ENCODE measurements around the gene PIAS2. TPM values are rescaled to one million over a fixed set of nuclear protein-coding genes. Genes with fewer than 3 reads are reported as not detected.

The PIAS2 gene
- total and polyA plus RNA-seq, 10 donors: 4.0 to 58.4 (median 38.3) TPM

DNA sequence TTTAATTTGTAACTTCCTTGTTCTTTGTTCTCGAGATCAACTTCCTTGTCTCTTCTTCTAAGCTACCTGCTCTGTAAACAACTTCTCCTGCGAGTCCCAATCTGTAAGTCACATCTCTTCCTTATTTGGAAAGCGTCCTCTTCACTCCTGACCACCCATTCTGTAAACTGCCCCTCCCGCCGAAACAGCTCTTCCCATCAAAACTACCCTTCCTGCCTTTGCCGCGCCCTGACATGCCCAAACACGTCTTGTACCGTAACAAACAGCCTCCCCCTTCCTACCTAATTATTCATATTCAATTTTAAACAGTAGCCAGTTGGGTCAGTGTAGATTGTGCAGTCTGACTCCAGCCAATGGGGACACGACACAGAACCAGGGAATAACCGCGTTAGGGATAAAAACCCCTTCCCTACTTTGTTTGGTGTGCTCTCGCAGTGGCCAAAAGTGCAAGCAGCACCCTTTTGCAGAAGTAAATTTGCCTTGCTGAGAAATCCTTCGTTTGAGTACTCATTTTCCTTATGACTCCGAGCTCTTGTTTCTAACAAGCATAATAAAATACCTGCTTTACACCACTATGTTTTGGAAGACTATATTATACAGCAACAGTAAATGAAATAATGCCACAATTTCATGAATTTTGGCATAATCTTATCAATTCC lies 39.8 kb downstream of the PIAS2 start:
- no peak overlapping the region for H3K4me3 ChIP-seq
- DNase-seq: no peak
- peak overlapping the region in 4 of 8 donors; percentile 30 to 79 (median 63) for H3K27ac ChIP-seq
- 83 to 89% (median 87%) methylated on average over 15 of the region's 15 CpGs for WGBS, 5 donors
- H3K9me3 ChIP-seq: peaks cover 0 to 69% (median 38%) of the 10 kb centered on the region in 8 donors
- intact Hi-C loops (cut with DNase I; ENCODE audit: low total_unique reads): no loop called here
- no peak for TF ChIP-seq CTCF (IDR thresholded peaks at IDR 0.05 in 8 of 11, conservative IDR thresholded peaks at IDR 0.05 in 3 of 11)
- TF ChIP-seq POLR2A (IDR thresholded peaks at IDR 0.05): no peak
- no peak for TF ChIP-seq POLR2AphosphoS5 (IDR thresholded peaks at IDR 0.05)
- no peaks in the 10 kb centered on the region for H3K27me3 ChIP-seq (replicated peaks in 1 of 7)
- H3K36me3 ChIP-seq: peaks cover 0 to 49% (median 10%) of the 10 kb centered on the region in 6 donors
- H3K4me1 ChIP-seq: no peaks in the 10 kb centered on the region

- H3K27me3 ChIP-seq (replicated peaks in 1 of 7): no peaks in the 10 kb centered on the region
- peaks cover 0 to 47% (median 27%) of the 10 kb centered on the region in 8 donors for H3K9me3 ChIP-seq
- no peak overlapping the region for H3K4me3 ChIP-seq
- H3K4me1 ChIP-seq: peaks cover 0 to 17% (median 10%) of the 10 kb centered on the region in 6 donors
- H3K36me3 ChIP-seq: peaks cover 0 to 32% (median 2%) of the 10 kb centered on the region in 6 donors
- H3K27ac ChIP-seq: peak overlapping the region in 5 of 8 donors; percentile 33 to 73 (median 52)
- WGBS, 5 donors: 93 to 97% (median 96%) methylated on average over 11 of the region's 11 CpGs
- intact Hi-C loops (cut with DNase I; ENCODE audit: low total_unique reads): no loop called here
- DNase-seq: no peak
- TF ChIP-seq POLR2AphosphoS5 (IDR thresholded peaks at IDR 0.05) (no peak), CTCF (IDR thresholded peaks at IDR 0.05 in 8 of 11, conservative IDR thresholded peaks at IDR 0.05 in 3 of 11) (no peak), POLR2A (IDR thresholded peaks at IDR 0.05) (no peak)
Observed at GRCh38 chr18:46868169-46868921, 49.0 kb downstream of the PIAS2 start.

DNA sequence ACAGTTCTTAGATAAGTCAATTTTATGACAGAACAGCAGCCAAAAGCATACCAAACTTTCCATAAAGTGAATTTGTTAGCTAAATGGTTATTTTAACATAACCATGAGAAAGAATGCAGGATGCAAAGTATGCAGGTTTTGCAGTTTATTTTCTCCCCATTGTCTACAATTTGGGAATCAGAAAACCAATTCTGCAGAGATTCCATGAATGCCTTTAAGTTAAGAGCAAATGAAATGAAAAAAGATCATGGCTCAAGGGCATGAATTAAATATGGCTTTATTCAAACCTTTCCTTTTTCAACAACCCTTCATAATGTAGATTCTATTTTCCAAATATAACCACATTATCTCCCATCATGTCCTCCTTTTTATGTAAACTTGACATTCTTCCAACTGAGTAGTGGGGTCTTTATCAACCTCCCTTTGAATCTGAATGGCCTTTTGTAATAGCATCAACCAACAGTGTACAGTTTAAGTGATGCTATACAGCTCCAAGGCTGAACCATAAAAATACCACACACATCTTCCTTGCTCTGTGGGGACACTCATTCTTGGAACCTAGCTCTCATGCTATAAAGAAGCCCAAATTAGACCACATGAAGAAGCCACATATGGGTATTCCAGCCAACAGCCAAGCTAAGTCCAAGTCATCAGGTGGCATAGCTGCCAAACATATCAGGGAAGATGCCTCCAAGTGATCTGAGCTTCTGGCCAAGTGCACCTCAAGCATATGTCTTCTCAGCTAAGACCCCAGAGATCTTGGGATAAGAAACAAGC lies 49.8 kb downstream of the PIAS2 start:
- TF ChIP-seq POLR2AphosphoS5 (IDR thresholded peaks at IDR 0.05) (no peak), CTCF (IDR thresholded peaks at IDR 0.05 in 8 of 11, conservative IDR thresholded peaks at IDR 0.05 in 3 of 11) (no peak), POLR2A (IDR thresholded peaks at IDR 0.05) (no peak)
- intact Hi-C loops (cut with DNase I; ENCODE audit: low total_unique reads): no loop called here
- H3K4me1 ChIP-seq: peaks cover 0 to 17% (median 10%) of the 10 kb centered on the region in 6 donors
- no peaks in the 10 kb centered on the region for H3K27me3 ChIP-seq (replicated peaks in 1 of 7)
- DNase-seq: no peak
- H3K9me3 ChIP-seq: peaks cover 0 to 44% (median 27%) of the 10 kb centered on the region in 8 donors
- peak overlapping the region in 5 of 8 donors; percentile 33 to 73 (median 52) for H3K27ac ChIP-seq
- H3K36me3 ChIP-seq: peaks cover 0 to 40% (median 2%) of the 10 kb centered on the region in 6 donors
- H3K4me3 ChIP-seq: no peak overlapping the region
